GM06990 (cell line): ENCODE results near the gene SDK1.

Source experiments
- DNase-seq: peaks from one replicate; pipeline ENCODE4 v3.0.0-alpha.2; 2011; ENCODE audit not compliant: insufficient read length; ENCODE audit errors: extremely low read depth
- H3K27me3 ChIP-seq: replicated peaks from 2 replicates; pipeline ENCODE4 v1.6.0; 2011; ENCODE audit warnings: low read length; ENCODE audit not compliant: control insufficient read depth, insufficient read depth
- H3K36me3 ChIP-seq: 2 replicates; pipeline ENCODE4 v1.5.1; 2011; ENCODE audit warnings: low read length; ENCODE audit not compliant: control insufficient read depth, insufficient read depth
- H3K4me3 ChIP-seq: replicated peaks from 2 replicates; pipeline ENCODE4 v1.5.1; 2011; ENCODE audit warnings: low read depth, mild to moderate bottlenecking, control low read depth, low read length
- CTCF ChIP-seq: IDR thresholded peaks from 2 replicates; pipeline ENCODE4 v1.5.1; 2011; ENCODE audit warnings: low read length, control low read depth, mild to moderate bottlenecking, inconsistent platforms; ENCODE audit not compliant: insufficient read depth, poor library complexity, severe bottlenecking

Gene SDK1

GRCh38 chr7:4225361-4225771, 924.3 kb downstream of the SDK1 start:
- no peak for TF ChIP-seq CTCF
- DNase-seq = no peak
- H3K27me3 ChIP-seq = no peaks in the 10 kb centered on the region

DNA sequence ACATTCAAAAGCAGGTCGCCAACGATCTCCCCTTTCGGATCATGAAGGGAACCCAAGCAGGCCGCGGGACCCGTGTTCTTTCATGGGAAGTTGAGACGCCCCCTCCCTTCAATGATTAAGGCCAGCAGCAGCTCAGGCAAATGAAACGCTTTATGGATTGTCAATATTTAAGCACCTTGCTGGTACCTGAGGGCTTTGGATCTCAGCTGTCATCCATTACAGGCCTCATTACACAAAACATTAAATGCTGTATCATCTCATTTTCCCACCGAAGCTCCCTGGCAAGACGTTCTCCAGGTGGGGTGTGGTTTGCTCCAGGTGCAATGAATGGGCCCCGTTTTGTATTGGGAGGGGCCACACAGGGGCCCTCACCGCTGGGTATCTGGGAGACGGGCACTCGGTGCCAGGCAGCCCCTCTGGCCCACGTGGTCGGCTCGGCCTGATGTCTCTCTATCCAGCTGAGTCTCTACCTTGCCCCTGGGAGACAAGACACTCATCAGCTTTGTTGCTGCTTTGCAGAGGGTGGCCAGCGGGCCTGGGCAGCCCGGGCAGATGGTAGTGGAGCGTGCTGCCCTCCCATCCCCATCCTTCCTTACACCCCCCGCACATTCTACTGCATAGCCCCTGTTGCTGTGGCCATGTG, 925.0 kb downstream of the SDK1 start:
- no peak for DNase-seq
- H3K36me3 ChIP-seq = no peaks in the 10 kb centered on the region
- no peaks in the 10 kb centered on the region for H3K27me3 ChIP-seq
- no peak for TF ChIP-seq CTCF
- H3K4me3 ChIP-seq = no peak overlapping the region

More at GRCh38 chr7:4225361-4225771, 924.3 kb downstream of the SDK1 start:
- Histone ChIP-seq H3K36me3 (no peaks in the 10 kb centered on the region), H3K4me3 (no peak overlapping the region)

- H3K4me3 ChIP-seq = no peak overlapping the region
- no peak for DNase-seq
- no peaks in the 10 kb centered on the region for H3K27me3 ChIP-seq
- H3K36me3 ChIP-seq = no peaks in the 10 kb centered on the region
- TF ChIP-seq CTCF = no peak
These were observed 925.5 kb downstream of the SDK1 start for GRCh38 chr7:4226524-4226882.

GRCh38 chr7:4227105-4228010, 926.3 kb downstream of the SDK1 start:
- no peak for DNase-seq
- Histone ChIP-seq H3K4me3 (no peak overlapping the region), H3K27me3 (no peaks in the 10 kb centered on the region), H3K36me3 (no peaks in the 10 kb centered on the region)
- no peak for TF ChIP-seq CTCF

GRCh38 chr7:4230352-4230751, 929.3 kb downstream of the SDK1 start:
- Histone ChIP-seq H3K27me3 (no peaks in the 10 kb centered on the region), H3K36me3 (no peaks in the 10 kb centered on the region), H3K4me3 (no peak overlapping the region)
- TF ChIP-seq CTCF = no peak
- no peak for DNase-seq
